ENCODE measurements around the gene PTPRM. TPM values are rescaled to one million over a fixed set of nuclear protein-coding genes. Genes with fewer than 3 reads are reported as not detected.

The PTPRM gene
- total and polyA plus RNA-seq, 2 experiments from 2014 or later, result 1.6 to 5.3 TPM

GRCh38 chr18:7658701-7659100 lies 91.6 kb downstream of the PTPRM start:
- Histone ChIP-seq H3K27ac (ENCODE audit: low read depth) (no peak overlapping the region), H4K20me1 (replicated peaks; ENCODE audit: insufficient read depth) (no peaks in the 10 kb centered on the region)
- H3K36me3 Mint-ChIP-seq (ENCODE audit: low read depth), result no peaks in the 10 kb centered on the region

More at GRCh38 chr18:7658701-7659100, 91.6 kb downstream of the PTPRM start:
- TF ChIP-seq STAT1 (IDR thresholded peaks at IDR 0.05; ENCODE audit: unreplicated experiment) (no peak), REST (IDR thresholded peaks at IDR 0.05; ENCODE audit: unreplicated experiment) (no peak), ZNF462 (CRISPR knock-in tag; IDR thresholded peaks at IDR 0.05) (no peak), NANOG (IDR thresholded peaks at IDR 0.05; ENCODE audit: borderline replicate concordance) (no peak), EZH2phosphoT487 (IDR thresholded peaks at IDR 0.05; ENCODE audit: unreplicated experiment) (no peak), ETS1 (IDR thresholded peaks at IDR 0.05) (no peak), ZNF331 (CRISPR knock-in tag; IDR thresholded peaks at IDR 0.05; ENCODE audit: low read depth) (no peak), POLR2AphosphoS5 (IDR thresholded peaks at IDR 0.05; ENCODE audit: low read depth) (no peak), CTCF (conservative IDR thresholded peaks at IDR 0.05; ENCODE audit: low read depth in 2 of 2) (no peak)
- Histone ChIP-seq H2AFZ (no peak overlapping the region), H3K4me1 (ENCODE audit: insufficient read depth) (peaks cover 5% of the 10 kb centered on the region; the same call in 1 of the 2 replicates), H3K79me2 (replicated peaks; ENCODE audit: insufficient read depth) (no peaks in the 10 kb centered on the region), H3F3A (replicated peaks; ENCODE audit: low read depth) (no peaks in the 10 kb centered on the region), H3K27me3 (ENCODE audit: insufficient read depth) (no peaks in the 10 kb centered on the region), H3K9me2 (ENCODE audit: insufficient read depth) (no peaks in the 10 kb centered on the region), H3K36me3 (ENCODE audit: insufficient read depth) (no peaks in the 10 kb centered on the region), H3K4me2 (no peak overlapping the region), H3K4me3 (no peak overlapping the region)
- peaks cover 10% of the 10 kb centered on the region; the same call in 2 of the 3 replicates for H3K4me1 Mint-ChIP-seq
- H3K27me3 Mint-ChIP-seq (ENCODE audit: insufficient read depth, low read depth, poor library complexity), result peaks cover 2% of the 10 kb centered on the region
- no peaks in the 10 kb centered on the region for H3K9me3 Mint-ChIP-seq
- ATAC-seq (no peak), DNase-seq (ENCODE audit: low spot score) (no peak)
- H3K4me3 Mint-ChIP-seq, result no peak overlapping the region; the same call in 2 of the 3 replicates
- no peak overlapping the region for H3K27ac Mint-ChIP-seq
